CD4-positive, alpha-beta T cell treated with Interleukin-10 for 1 hour (primary cell): ENCODE results near the gene DVL2.
"Not testable (repeated sequence)": the region's sequence is repeated elsewhere in the genome, so short reads cannot be mapped to it uniquely, and the experiment has no call there.

Source experiments
- DNase-seq: peaks from one replicate; pipeline ENCODE4 v3.0.0-alpha.2; 2020

The DVL2 gene

DNA sequence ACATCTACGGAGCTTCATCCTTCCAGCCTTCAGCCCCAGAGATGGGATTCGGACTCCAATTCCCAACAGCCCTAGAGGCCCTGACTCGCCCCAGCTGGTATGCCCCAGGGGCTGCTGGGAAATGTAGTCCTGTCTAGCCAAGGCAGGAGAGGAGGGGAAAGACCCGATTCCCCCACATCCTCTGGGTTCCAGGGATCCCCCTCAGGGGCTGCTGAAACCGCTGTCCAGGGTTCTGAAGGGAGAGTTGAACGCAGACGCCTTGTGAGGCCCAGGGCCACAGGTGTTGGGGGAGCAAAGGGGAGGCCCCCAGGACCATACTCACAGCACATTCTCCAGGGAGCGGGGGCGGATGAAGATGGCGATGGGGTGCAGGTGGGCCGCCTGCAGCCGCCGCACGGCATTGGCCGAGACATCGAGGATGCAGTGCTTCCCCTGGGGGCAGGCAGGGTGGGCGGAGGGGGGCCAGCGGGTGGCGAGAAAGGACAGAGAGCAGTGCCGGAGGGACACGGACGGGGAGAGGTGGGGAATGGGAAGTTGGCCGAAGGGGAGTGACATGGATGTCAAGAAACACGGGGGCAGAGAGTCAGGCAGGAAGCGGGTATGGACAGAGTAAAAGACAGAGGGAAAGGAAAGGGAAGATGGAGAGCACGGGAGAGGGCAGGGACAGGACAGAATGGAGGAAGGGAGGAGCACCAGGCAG is 42.6 kb downstream of the DVL2 start:
- DNase-seq: peak; percentile 33

DNA sequence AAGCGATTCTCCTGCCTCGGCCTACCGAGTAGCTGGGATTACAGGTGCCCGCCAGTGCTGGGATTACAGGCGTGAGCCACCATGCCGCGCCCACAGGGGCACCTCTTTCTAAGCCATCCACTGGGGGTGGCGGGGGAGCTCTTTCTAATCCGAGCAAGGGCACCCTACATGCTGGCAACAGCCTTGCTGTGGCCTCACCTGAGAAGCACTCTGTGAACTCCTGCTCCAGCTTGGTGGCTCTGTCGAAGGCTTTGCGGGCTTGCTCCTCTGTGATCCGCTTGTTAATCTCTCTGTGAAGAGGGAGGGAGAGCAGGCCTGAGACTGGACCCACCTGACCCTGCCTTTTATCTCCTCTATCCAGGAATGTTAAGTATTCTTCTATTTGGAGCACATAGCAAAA is 43.2 kb downstream of the DVL2 start:
- no peak for DNase-seq

DNA sequence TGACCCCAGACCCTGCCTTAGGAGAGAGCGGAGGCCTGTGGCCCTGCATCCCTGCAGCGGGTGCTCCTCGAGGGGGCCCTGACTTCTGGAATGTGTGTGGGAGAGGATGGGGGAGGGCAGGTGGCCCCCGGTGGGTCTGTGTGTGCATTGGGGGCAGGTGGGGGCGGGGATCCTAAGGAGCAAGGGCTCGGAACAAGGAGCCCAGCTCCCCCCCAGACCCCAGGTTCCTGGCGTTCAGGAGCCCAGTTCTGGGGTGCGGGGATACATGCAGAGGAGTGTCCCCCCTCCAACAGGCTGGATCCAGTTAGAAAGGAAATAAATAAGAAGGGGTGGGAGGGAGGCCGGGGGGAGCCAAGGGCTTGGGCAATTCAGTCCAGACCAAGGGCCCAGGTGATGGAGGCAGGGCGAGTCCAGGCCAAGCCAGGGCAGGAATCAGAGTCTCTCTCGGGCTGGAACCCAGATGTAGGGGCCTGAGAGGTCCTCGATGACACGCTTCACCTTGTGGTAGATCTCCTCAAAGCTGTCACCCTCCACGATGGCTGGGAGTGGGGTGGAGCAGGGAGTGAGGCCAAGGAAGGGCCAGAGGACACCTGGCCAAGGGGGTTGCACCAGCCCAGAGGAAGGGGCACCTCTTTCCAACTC is 43.9 kb downstream of the DVL2 start:
- no peak for DNase-seq

DNA sequence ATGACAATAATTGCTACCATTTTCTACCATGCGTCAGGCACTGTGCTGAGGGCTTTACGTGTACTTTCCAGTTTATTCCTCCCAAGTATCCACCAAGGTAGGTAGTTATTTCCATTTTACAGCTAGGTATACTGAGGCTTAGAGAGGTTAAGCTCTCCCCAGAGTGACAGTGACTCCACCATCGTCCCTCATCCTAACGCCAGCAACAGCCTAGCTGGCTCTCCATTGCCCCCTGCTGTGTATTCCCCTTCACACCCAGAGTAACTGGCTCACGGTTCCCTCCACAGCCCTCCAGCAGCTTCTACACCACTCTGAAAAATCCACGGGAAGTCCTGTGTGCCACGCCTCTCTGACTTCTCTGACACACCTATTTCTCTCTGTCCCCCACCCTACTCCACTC is 48.1 kb downstream of the DVL2 start:
- DNase-seq: no peak

DNA sequence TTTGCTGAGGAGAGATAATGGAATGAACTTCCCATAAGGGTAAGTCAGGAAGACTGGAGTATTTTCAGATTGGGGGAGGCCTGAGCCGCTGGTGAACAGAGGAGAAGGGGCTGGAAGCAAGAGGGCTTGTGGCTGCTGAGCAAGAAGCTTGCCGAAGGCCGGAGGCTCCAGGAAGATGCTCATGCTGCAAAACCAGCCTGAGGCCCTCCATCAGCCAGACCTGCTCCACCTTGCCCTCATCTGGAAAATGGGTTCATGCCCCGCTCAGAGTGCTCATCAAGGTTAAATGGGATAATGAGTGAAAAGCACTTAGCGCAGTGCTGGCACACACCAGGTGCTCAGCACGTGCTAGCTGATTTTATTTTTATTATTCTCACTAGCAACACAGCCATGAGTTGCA is 49.7 kb downstream of the DVL2 start:
- DNase-seq: no peak

DNA sequence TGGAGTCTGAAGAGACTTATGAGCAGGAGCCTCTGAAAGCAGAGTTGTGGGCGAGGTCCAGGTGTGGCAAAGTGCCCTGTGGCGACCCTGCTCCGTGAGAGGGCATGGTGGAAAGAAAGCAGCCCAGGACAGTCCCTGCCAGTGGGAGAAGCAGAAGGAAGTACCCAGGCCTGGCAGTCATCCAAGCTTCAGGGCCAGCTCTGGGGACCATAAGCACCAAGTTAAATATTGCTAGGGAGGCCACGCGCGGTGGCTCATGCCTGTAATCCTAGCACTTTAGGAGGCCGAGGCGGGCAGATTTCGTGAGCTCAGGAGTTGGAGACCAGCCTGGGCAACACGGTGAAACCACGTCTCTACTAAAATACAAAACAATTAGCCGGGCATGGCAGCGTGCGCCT is 50.2 kb downstream of the DVL2 start:
- DNase-seq: no peak

DNA sequence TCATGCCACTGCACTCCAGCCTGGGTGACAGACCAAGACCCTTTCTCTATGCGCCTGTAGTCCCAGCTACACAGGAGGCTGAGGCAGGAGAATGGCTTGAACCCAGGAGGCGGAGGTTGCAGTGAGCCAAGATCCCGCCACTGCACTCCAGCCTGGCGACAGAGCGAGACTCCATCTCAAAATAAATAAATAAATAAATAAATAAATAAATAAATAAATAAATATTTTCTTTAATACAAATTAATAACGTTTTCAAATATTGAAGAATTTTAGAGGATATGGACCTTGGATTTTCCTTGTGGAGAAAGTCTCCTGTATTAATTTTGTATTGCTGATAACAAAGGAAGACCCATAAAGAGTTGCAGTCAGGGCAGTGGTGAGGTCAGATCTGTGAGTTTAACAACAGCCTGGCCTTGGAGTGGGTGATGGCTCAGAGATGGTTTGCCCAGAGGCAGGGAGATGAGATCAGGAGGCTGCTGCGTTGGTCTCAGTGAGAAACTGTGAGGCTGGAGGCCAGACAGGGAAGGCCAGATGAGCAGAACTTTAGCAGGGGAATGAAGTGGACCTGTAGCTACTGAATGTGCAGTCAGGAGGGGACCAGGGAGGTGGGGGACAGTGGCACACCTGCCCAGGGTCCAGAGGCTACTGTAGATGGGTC is 50.8 kb downstream of the DVL2 start:
- DNase-seq: no peak

DNA sequence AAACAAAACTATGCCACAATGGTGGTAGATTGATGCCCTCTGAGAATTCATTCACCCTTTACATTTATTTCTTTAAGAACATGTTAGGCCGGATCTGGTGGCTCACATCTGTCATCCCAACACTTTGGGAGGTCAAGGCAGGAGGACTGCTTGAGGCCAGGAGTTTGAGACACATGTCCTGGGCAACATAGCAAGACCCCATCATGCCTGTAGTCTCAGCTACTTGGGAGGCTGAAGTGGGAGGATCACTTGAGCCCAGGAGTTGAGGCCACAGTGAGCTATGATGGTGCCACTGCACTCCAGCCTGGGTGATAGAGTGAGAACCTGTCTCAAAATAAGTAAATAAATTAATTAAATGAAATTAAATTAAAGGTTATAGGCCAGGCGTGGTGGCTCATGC is 52.2 kb downstream of the DVL2 start:
- not testable (repeated sequence) for DNase-seq

DNA sequence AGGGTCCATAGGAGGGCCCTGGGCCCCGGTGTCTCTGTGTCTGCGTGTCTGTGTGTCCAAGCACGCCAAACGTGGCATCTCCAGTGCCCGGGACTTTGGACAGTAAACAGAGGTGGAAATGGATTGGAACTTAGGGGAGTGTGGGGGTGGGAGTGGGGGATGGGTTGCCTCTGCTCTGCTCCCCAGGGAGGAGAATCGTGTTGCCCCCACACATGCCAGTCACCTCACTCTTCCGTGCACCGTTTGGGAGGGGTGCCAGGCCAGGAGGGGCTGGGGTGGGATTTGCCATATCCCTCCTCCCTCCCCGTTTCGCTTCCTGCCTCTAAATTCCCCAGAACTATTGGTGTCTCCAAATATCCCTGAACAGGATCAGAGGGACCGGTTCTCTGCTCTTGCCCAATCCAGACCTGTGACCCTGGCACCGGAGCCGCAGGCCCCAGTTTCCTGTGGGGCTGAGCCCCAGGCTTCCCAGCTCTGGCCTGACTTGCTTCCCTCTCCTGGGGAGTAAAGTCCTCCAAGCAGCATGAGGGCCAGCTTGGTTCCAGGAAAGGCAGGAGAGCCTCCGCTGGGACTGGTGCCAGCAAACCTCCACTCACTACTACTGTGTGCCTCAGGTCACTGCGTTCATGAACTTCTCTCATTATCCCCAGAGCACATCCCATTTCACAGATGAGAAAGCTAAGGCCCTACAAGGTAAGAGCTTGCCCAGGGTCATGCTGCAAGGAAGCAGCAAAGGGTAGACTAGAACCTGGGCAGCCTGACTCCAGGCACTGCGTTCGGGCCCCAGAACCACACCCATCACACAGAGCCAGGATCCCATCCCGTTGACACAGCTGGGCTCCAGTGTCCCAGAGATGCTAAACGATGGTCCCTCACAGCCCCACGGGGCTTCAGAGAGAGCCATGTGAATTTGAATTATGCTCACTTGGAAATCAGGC is 54.7 kb downstream of the DVL2 start, which contains the start of gene ASGR1:
Gene ASGR1 (minus strand): TSS at position 54 of the 938 bp plus-strand sequence. CDS start 807 bp downstream, outside the sequence.
- DNase-seq: no peak

DNA sequence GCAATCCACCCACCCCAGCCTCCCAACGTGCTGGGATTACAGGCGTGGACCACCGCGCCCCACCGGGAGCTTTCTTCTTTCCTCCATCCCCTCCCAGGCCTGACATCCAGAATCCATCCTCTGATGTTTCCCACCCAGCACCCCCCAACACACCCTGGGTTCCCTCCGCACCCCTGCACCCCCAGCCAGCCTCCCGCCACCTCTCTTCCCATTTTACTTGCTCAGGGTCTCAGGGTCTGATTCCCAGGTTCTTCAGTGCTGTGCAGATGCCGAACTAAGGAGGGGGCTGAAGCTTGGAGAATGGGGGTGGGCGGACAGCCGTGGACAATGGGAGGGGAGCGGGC is 55.4 kb downstream of the DVL2 start:
- no peak for DNase-seq

DNA sequence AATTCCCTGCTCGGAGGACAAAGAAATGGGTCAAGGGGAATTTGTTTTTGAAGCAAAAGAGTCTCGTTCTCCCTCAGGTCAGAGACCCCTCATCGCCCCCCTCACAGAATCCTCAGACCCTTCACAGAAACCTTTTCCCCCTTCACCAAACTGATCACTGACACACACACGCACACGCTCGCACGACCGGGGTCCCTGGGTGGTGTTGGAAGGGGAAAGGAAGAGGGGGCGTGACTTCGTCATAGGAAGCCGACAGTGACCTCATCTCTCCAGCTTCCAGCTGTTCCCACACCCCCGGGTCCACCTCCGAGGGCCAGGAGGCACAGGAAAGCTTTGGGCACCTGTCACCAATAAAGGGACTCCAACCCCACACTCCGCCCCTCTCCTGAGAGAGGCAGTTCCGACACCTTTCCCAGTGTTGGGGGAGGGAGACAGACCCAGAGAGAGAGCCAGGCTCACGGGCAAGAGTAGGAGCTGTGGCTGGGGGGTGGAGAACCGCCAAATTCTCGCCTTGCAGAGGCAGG is 56.3 kb downstream of the DVL2 start:
- no peak for DNase-seq

DNA sequence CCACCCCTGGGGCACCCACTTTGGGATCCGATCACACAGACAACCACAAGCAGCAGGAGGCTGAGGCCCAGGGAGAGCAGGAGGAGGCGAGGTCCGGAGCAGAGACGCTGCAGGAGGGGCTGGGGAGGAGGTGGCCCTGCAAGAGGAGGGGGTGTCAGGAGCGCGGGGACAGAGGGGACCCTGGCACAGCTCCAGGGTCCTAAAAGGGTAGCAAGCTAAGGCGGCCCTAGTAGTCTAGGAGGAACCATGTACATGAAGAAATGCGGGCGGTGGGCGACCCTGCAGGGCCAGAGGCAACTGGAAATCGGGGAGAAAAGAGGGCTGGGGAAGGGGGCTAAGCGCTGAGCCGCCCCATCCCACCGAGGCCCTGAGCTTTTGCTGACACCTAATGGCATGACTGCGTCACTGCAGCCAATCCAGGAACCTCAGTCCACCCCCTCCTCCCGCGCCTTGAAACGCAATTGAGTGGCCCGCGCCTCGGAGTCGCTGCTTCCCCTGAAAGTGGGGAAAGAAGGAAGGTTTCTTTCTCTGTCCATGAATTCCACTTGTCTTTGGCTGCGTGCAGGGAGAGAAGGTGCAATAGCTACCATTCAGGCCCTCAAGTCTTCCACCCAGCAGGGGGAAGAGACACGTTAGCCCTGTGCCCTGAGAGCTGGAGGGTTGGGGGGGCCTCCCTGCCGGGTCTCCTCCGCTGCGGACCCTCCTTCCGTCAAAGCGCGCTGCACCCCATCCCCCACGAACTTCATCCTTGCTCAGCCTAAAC is 56.9 kb downstream of the DVL2 start:
- peak; percentile 75 for DNase-seq

DNA sequence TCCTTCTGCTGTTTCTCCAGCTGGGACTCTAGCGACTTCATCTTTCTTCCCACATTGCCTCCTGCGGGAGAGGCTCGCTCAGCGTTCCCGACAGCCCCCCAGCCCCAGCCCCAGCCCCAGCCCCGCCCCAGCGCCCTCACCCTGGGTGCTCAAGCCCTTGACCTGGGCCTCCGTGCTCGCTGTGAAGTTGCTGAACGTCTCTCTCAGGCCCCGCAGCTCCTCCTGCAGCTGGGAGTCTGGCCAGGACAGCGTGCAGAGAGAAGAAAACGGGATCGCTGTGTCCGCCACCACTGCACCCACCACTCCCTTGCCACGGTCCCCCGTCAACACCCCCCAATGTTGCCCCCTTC is 57.5 kb downstream of the DVL2 start:
- no peak for DNase-seq

DNA sequence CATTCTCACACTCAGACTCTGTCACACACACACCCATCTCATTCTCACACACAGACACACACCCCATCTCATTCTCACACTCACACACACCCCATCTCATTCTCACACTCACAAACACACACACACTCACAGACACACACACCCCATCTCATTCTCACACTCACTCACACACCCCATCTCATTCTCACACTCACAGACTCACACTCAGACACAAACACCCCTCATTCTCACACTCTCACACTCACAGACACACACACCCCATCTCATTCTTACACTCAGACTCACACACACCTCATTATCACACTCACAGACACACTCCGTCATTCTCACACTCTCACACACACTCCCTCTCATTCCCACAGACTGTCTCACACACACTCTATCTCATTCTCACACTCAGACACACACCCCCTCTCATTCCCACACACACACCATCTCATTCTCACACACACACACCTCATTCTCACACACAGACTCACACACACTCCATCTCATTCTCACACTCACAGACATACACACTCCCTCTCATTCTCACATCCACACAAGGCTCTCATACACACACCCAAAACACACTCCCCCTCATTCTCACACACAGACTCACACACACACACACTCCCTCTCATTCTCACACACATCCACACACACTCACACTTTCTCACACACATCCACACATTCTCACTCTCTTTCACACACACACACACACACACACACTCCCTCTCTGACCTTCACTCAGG is 58.0 kb downstream of the DVL2 start:
- DNase-seq: no peak
